HG03354 (cell line): ENCODE data around the gene OSGEP.

Experiments used
- ATAC-seq: cut with Tn5 transposase; IDR thresholded peaks from one replicate; pipeline ENCODE4 v1.9.1; 2021; ENCODE audit warnings: mild to moderate bottlenecking; ENCODE audit not compliant: unreplicated experiment, poor library complexity, severe bottlenecking

Gene OSGEP

DNA sequence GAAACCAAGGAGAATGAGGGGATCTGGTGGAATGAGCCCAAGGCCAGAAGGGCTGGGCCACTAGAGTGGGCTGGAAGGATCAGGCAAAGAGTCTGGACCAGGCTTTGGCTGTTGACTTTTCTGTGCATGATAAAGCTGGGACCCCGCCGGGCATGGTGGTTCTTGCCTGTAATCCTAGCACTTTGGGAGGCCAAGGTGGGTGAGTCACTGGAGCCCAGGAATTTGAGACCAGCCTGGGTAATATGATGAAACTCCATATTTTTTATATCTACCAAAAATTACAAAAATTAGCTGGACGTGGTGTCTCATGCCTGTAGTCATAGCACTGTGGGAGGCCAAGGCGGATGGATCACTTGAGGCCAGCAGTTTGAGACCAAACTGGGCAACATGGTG, 18.3 kb downstream of the OSGEP start:
- no peak for ATAC-seq

DNA sequence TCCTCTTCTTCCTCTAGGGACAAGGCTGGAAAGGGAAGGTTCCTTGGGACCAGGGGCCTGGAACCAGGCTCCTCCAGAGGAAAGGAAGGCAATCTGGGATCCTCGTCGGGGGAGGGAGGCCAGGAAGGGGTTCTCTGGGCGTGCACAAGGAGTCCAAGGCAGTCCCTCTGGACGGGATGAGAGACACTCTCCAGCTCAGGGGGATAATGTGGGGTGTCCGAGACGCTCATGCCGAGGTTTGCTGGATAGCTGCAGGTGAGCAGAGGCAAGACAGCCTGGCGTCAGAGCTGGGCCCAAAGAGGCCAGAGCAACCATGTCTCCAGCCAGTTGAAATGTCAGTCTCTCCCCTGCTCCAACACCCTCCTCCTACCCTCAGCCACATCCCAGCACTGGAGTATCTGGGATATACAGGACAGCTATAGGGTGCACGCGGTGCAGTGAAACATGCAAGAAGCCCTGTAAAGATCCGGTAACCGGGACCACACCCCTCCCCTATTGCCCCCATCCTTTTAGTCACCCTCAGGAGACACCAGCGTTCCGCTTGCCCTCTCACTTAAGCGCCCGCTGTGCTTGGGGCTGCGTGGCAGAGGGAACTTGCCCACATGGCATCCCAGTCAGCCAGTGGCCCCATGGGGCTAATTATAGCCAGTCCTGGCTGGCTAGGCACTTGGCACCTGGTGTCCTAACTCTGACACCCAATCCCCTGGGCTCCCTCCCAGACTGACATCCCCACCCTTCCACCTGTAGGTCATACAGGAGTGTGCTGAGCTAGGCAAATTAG, 18.8 kb downstream of the OSGEP start, which contains the start of gene KLHL33:
Gene KLHL33, minus strand, starts transcription at position 585 of the 781 bp plus-strand sequence. Its CDS starts 355 bp downstream, at position 230.
- ATAC-seq: no peak

- ATAC-seq: no peak
Observed at GRCh38 chr14:20434701-20435581, 19.7 kb downstream of the OSGEP start.

DNA sequence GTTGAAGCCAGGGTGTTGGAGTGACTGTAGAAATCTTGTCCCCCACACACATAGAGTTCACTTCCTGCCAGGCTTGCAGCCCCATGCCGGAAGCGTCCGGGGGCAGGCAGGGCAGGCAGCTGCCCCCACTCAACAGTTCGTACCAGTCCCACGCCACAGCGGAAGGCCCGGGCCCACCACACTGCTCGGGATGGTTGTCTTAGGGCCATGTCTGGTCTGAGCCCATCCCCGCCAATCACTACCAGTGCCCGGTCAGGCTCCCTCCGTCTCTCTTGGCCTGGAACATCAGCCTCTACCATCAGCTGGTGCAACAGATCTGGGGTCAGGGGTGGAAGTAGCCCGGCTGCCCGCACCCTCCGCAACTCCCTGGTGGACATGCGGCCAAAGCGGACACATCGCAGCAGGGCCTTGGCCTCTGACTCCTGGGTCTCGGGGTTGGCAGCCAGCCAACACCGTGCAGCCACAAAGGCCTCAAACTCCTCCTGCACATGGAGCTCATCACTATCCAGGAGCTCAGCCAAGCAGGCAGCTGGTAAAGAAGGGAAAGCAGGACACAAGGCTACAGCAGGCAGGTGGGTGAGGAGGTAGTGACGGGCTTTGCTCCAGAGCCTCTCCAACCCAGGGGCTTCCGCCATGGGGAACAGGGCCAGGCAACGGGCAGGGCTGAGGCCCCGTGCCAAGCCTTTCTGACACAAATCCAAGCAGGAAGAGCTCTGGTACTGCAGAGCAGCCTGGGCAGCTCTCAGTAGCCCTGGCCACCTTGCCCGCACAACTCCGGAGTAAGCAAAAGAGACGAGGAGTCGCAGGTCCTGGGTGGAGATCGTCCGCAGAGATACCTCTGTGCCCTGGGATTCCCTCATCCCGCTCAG, 24.6 kb downstream of the OSGEP start:
- no peak for ATAC-seq

- ATAC-seq: no peak
Observed at GRCh38 chr14:20428802-20429201, 25.8 kb downstream of the OSGEP start.

DNA sequence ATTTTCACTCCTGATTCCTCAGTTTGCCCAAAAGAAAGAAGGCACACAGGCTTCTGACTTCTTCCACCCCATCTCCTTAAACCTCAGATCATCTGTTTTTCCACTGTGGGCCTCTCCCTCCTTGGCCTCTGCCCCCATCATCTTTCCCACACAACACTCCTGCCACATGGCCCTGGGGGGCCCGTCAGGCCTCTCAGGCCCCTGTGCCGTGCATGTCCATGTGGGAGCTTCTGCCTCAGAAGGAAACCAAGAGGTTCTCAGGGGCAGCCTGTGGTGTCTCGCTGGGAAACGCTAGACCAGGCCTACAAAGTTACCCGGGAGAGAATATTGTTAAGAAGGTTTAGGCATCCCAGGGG, 26.6 kb downstream of the OSGEP start:
- ATAC-seq: peak; percentile 37

DNA sequence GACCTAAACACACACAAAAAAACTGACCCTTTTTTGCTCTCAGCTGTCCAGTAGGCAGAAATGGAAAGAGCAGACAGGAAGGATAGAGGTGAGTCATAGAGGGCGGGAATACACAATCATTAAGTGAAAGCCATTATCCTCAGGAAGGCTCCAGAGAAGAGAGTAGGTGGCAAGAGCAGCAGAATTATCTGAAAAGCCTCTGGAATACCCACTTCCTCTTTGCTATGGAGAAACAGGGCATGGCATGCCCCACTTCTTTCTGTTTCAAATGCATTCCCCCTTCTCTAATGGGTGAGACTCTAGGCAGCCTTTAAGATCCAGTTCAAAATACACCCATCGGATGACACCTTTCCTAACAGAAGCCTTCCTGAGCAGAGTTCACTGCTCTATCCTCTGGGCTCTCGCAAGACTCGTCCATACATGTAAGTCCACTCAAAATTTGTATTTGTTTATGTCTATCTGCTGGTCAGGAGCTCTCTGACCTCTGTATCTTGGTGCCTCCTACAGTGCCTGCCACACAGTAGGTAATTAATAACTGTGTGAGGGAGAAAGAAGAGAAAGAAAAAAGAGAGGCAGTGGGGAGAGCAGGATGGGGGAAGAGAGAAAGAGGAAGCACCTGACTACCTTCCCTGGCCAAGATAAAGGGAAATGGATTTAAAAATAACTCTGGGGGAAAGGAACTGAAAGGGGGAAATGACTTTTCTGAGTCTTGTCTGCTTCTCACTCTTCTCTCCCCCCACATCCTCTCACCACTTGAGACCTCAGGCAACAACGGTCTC, 27.2 kb downstream of the OSGEP start:
- ATAC-seq: peak; percentile 81

DNA sequence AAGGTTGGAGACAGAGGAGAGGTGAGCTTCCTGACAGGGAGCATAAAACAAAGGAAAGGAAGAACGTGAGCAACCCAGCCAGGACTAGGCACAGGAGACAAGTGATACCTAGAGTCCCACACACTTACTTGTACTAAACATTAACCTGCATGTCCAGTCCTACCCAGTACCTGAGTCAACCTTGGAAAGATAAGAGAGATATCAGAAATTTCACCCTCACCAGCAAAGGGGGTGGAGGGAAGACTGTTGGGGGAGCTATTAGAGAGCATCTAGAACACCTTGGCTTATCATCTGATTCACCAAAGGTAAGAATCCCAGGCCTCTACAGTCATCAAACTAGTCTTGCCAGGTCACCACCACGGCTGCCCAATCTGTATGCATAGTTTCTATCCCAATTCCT, 29.8 kb downstream of the OSGEP start:
- ATAC-seq: no peak

GRCh38 chr14:20422886-20423285, 31.7 kb downstream of the OSGEP start:
- no peak for ATAC-seq

GRCh38 chr14:20421267-20421666, 33.3 kb downstream of the OSGEP start:
- no peak for ATAC-seq

GRCh38 chr14:20419419-20419818, 35.2 kb downstream of the OSGEP start:
- no peak for ATAC-seq

DNA sequence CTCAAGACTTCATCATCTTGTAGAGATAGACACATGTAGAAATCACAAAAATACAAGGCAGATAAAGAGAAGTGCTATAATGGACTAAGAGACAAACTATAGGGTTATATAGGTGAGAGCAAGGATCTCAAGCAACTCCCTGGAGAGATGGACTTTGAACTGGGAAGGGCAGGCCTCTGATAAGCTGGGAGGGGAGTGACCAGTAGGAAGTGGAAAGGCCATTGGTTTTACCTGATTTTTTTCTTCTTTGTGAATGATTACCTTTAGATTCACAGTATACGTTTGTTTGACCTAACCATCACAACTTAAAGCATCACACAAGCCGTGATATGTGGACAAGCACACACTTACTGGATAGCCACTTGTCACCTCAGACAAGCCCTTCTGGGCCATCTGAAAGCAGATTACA, 36.1 kb downstream of the OSGEP start:
- no peak for ATAC-seq

DNA sequence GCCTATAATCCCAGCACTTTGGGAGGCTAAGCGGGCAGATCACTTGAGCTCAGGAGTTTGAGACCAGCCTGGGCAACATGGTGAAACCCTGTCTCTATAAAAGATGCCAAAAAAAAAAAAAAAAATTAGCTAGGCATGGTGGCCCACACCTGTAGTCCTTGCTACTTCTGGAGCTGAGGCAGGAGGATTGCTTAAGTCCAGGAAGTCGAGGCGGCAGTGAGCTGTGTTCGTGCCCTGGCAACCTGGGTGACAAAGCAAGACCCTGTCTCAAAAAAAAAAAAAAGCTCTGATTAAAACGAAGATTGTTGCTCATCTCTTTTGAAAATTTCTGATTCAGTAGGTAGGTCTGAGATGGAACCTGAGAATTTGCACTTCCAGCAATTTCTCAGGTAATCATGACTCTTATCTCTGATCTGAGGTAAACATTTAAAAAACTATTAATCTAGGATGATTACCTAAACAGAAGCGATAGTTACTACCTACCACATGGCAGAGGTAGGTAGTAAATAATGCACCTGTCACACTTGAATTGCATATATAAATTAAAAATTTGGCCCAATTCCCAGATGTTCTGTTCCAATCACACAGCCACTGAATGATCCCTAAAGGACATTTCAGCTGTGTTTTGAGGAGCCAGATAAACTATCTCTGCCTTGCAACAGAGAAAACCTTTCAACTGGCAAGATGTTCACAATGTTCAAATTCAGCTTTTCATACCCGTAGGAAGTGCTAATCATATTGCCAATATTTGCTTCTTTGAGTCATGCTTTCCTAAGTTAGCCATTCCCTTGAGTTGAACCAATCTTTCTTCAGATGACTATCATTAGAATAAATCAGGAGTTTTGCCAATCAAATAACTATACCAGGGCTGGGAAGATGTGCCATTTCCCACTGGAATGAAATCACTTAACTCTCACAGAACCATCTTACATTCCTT, 37.1 kb downstream of the OSGEP start:
- ATAC-seq: no peak

DNA sequence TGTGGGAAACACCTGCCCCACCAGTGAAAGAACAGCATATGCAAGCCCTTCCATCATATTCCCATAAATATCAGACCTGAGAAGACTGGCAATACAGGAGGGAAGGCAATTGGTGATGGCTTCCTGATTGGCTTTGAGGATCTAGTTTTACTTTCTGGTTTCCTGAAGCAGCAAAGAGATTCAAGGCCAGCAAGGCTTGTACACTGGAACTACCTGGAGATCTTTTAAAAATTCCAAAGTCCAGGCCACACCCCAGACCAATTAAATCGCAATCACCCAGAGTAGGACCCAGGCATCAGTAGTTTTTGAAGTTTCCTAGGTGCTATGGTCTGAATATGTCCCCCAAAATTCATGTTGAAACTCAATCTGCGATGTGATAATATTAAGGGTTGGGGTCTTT, 38.4 kb downstream of the OSGEP start:
- ATAC-seq: no peak

DNA sequence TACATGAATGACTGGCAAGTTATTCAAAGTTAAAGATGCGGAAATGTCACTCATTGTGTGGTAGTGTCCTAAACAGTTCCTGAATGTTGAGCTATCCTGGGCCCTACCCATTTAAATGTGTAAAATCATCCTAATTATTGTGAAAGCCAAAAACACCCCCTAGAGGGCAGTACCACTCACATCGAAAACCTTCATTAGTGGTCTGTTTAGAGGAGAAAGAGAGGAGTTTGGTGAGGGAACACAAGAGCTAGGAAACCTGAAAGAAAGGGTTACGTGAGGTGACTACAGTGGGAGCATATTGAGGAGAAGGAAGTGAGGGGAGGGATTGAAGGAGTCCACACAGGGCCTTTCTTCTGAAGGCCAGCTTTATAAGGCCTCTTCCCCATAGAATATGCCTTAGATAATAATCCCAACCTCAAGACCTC, 38.8 kb downstream of the OSGEP start:
- peak; percentile 46 for ATAC-seq

DNA sequence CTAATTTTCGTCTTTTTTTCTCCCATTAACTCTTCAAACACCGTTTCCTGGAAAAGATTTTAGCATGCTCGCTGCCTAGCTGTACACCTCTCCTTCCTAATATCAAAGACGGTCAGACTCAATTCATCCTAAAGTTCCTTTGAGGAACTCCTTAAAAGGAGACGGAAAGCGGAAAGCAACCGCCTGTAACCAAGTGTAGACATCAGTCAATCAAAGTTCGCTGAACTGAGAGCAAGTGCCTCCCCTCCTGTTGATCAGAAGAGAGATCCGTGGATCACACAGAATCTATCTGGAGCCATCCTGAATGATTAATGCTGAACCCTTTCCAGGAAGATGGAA, 40.9 kb downstream of the OSGEP start:
- ATAC-seq: peak; percentile 25

GRCh38 chr14:20412876-20413743, 41.5 kb downstream of the OSGEP start, which contains the start of gene TEP1:
TSS of gene TEP1 (minus strand) at chr14:20413501. CDS start at chr14:20408439, 5,062 bp downstream.
- ATAC-seq: peak; percentile 73
